Fibroblast of pulmonary artery (primary cell): ENCODE data around the gene B3GALT5.

ENCODE experiments used
- DNase-seq: peaks from one replicate; pipeline ENCODE4 v3.0.0-alpha.2; 2010; ENCODE audit warnings: low read depth
- H3K4me3 ChIP-seq: replicated peaks from 2 replicates; pipeline ENCODE4 v1.5.1; 2011; ENCODE audit warnings: low read depth, mild to moderate bottlenecking, control low read depth, low read length, moderate library complexity
- CTCF ChIP-seq: IDR thresholded peaks from 2 replicates; pipeline ENCODE4 v1.5.1; 2011; ENCODE audit warnings: mild to moderate bottlenecking, control low read depth, low read length, inconsistent platforms; ENCODE audit errors: missing control alignments

The B3GALT5 gene

GRCh38 chr21:39604951-39605350, 7.8 kb upstream of the B3GALT5 start:
- H3K4me3 ChIP-seq, result no peak overlapping the region
- no peak for DNase-seq
- no peak for TF ChIP-seq CTCF

GRCh38 chr21:39610703-39611102, 2.0 kb upstream of the B3GALT5 start:
- TF ChIP-seq CTCF, result no peak
- no peak for DNase-seq

GRCh38 chr21:39611551-39612190, 1.1 kb upstream of the B3GALT5 start:
- no peak for TF ChIP-seq CTCF
- DNase-seq, result no peak
- no peak overlapping the region for H3K4me3 ChIP-seq

More at GRCh38 chr21:39610703-39611102, 2.0 kb upstream of the B3GALT5 start:
- H3K4me3 ChIP-seq, result no peak overlapping the region

- no peak for TF ChIP-seq CTCF
- no peak overlapping the region for H3K4me3 ChIP-seq
- no peak for DNase-seq
Measured at GRCh38 chr21:39613041-39613934, 548 bp downstream of the B3GALT5 start.

GRCh38 chr21:39616211-39616772, 3.6 kb downstream of the B3GALT5 start:
- DNase-seq, result no peak
- no peak for TF ChIP-seq CTCF
- H3K4me3 ChIP-seq, result no peak overlapping the region

GRCh38 chr21:39620856-39621255, 8.1 kb downstream of the B3GALT5 start:
- H3K4me3 ChIP-seq, result no peak overlapping the region
- DNase-seq, result no peak
- TF ChIP-seq CTCF, result no peak
